ENCODE data around the gene TAF6L. TPM values are rescaled to one million over a fixed set of nuclear protein-coding genes. Genes with fewer than 3 reads are reported as not detected.

Gene TAF6L
- total and polyA plus RNA-seq, 12 donors = 10.8 to 98.1 (median 26.0) TPM

DNA sequence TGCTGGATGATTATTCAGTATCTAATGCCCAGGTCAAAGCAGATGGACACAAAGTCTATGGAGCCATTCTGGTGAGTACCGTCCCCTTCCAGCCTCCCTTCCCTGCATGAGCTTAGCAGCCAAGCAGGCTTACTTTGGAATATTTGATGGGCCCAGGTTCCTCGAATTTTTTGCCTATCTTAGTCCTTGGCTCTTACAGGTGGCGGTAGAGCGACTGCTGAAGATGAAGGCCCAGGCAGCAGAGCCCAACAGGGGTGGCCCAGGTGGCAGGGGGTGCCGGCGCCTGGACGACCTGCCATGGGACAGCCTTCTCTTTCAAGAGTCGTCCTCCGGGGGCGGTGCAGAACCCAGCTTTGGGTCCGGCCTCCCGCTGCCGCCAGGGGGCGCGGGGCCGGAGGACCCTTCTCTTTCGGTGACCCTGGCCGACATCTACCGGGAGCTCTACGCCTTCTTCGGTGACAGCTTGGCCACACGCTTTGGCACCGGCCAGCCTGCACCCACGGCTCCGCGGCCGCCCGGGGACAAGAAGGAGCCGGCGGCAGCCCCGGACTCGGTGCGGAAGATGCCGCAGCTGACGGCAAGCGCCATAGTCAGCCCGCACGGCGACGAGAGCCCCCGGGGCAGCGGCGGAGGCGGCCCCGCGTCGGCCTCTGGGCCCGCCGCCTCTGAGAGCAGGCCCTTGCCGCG is 15.3 kb downstream of the TAF6L start:
- Histone ChIP-seq H3K27ac (peak overlapping the region; percentile 87 to 99 (median 99)), H3K27me3 (no peaks in the 10 kb centered on the region)
- no peak for TF ChIP-seq POLR2A (IDR thresholded peaks at IDR 0.05)
- TF ChIP-seq, protein P1, sequence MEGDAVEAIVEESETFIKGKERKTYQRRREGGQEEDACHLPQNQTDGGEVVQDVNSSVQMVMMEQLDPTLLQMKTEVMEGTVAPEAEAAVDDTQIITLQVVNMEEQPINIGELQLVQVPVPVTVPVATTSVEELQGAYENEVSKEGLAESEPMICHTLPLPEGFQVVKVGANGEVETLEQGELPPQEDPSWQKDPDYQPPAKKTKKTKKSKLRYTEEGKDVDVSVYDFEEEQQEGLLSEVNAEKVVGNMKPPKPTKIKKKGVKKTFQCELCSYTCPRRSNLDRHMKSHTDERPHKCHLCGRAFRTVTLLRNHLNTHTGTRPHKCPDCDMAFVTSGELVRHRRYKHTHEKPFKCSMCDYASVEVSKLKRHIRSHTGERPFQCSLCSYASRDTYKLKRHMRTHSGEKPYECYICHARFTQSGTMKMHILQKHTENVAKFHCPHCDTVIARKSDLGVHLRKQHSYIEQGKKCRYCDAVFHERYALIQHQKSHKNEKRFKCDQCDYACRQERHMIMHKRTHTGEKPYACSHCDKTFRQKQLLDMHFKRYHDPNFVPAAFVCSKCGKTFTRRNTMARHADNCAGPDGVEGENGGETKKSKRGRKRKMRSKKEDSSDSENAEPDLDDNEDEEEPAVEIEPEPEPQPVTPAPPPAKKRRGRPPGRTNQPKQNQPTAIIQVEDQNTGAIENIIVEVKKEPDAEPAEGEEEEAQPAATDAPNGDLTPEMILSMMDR (IDR thresholded peaks at IDR 0.05) = peak; percentile 91 to 98 (median 94)

DNA sequence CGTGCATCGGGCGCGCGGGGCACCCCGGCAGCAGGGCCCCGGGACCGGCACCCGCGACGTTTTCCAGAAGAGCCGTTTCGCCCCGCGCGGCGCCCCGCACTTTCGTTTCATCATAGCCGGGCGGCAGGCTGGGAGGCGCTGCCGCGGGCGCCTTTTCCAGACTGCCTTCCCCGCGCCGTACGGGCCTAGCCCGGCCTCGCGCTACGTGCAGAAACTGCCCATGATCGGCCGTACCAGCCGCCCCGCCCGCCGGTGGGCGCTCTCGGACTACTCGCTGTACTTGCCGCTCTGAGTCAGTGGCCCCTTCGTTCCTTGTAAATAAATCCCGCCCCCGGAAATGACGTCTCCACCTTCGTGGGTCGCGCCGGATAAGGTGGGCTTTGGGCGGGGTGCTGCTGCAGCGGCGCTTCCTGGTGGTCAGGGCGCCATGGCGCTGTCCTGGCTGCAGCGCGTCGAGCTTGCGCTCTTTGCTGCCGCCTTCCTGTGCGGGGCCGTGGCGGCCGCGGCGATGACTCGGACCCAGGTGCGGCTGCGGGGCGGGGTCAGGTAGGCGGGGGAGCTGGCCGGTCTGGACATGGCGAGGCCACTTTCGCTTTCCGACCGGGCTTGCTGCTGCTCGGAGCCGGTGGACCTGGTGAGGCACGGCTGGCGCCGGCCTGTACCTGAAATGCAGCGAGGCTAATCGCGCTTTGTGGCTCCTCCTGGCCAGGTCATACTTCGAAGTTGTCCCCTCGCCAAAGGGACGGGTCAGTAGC is 16.0 kb downstream of the TAF6L start, which contains the start of gene TMEM179B:
Gene TMEM179B (plus strand): TSS at position 398 of the 755 bp plus-strand sequence. CDS start 30 bp downstream, at position 428.
- H3K27me3 ChIP-seq = no peaks in the 10 kb centered on the region
- no peaks in the 10 kb centered on the region for H3K9me3 ChIP-seq (replicated peaks in 1 of 3)
- peak within 1 kb of the TSS; percentile 63 to 96 (median 86) for H3K4me3 ChIP-seq
- DNase-seq = peak; percentile 98 to 99 (median 99)
- H3K4me1 ChIP-seq (replicated peaks in 1 of 2) = peaks cover 32 to 39% of the 10 kb centered on the region in 2 donors
- H3K36me3 ChIP-seq (replicated peaks in 1 of 2) = peaks cover 0 to 23% of the 10 kb centered on the region in 2 donors
- 0 to 1% (median 0%) methylated on average over 19 to 88 of the region's 88 CpGs for WGBS, 4 donors
- peak; percentile 83 to 98 for TF ChIP-seq POLR2A (IDR thresholded peaks at IDR 0.05)
- TF ChIP-seq, protein P1 (IDR thresholded peaks at IDR 0.05) = peak in 3 of 6 experiments; percentile 7 to 62 (median 46)
- intact Hi-C loops (cut with DNase I) = loop anchor here in 1 of 2 donors (5.0 kb wide), 1 partner anchor 75 kb away; no protein-coding TSS in a partner anchor
- H3K27ac ChIP-seq = peak within 1 kb of the TSS; percentile 87 to 99 (median 99)

More for the DNA sequence above, 15.3 kb downstream of the TAF6L start:
- DNase-seq = peak; percentile 88 to 96 (median 91)
- intact Hi-C loops (cut with DNase I) = loop anchor here in 1 of 2 donors (5.0 kb wide), 1 partner anchor 76 kb away; no protein-coding TSS in a partner anchor
- WGBS, 4 donors = 1 to 17% (median 2%) methylated on average over 2 to 51 of the region's 51 CpGs
- H3K9me3 ChIP-seq (replicated peaks in 1 of 3) = no peaks in the 10 kb centered on the region
- H3K4me3 ChIP-seq = peak overlapping the region; percentile 63 to 96 (median 86)
- H3K36me3 ChIP-seq (replicated peaks in 1 of 2) = peaks cover 0 to 25% of the 10 kb centered on the region in 2 donors
- H3K4me1 ChIP-seq (replicated peaks in 1 of 2) = peaks cover 30 to 37% of the 10 kb centered on the region in 2 donors

DNA sequence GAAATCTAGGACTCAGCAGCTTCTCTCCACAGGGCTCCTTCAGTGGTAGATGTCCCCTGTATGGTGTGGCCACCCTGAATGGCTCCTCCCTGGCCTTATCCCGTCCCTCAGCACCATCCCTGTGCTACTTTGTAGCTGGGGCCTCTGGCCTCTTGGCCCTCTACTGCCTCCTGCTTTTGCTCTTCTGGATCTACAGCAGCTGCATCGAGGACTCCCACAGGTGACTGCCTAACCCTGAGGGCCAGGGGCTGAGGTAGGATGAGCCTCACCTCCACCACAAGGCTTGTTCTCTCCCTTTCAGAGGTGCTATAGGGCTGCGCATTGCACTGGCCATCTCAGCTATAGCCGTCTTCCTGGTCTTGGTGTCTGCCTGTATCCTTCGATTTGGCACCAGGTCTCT is 17.8 kb downstream of the TAF6L start:
- 60 to 77% (median 76%) methylated on average over 2 to 5 of the region's 5 CpGs for WGBS, 4 donors
- peaks cover 38 to 46% of the 10 kb centered on the region in 2 donors for H3K4me1 ChIP-seq (replicated peaks in 1 of 2)
- no peak for DNase-seq

More for the DNA sequence above, 17.8 kb downstream of the TAF6L start:
- Histone ChIP-seq H3K4me3 (no peak overlapping the region), H3K27me3 (no peaks in the 10 kb centered on the region), H3K36me3 (replicated peaks in 1 of 2) (peaks cover 0 to 33% of the 10 kb centered on the region in 2 donors), H3K9me3 (replicated peaks in 1 of 3) (no peaks in the 10 kb centered on the region), H3K27ac (peak overlapping the region in 1 of 5 donors; percentile 13)
- TF ChIP-seq, protein P1 (IDR thresholded peaks at IDR 0.05) = no peak
- no peak for TF ChIP-seq POLR2A (IDR thresholded peaks at IDR 0.05)
- intact Hi-C loops (cut with DNase I) = loop anchor here in 1 of 2 donors (5.0 kb wide), 1 partner anchor 73 kb away; no protein-coding TSS in a partner anchor
